GM18507 (cell line): ENCODE results near the gene SLC38A8.

Source experiments
- DNase-seq: peaks from one replicate; pipeline ENCODE4 v3.0.0; 2011; ENCODE audit warnings: low read depth; ENCODE audit not compliant: insufficient read length; ENCODE audit errors: extremely low spot score
- FAIRE-seq: peaks from 2 replicates; lab custom pipeline; 2011; peaks lifted over from hg19 to GRCh38; lab: Jason Lieb, UNC

The SLC38A8 gene

DNA sequence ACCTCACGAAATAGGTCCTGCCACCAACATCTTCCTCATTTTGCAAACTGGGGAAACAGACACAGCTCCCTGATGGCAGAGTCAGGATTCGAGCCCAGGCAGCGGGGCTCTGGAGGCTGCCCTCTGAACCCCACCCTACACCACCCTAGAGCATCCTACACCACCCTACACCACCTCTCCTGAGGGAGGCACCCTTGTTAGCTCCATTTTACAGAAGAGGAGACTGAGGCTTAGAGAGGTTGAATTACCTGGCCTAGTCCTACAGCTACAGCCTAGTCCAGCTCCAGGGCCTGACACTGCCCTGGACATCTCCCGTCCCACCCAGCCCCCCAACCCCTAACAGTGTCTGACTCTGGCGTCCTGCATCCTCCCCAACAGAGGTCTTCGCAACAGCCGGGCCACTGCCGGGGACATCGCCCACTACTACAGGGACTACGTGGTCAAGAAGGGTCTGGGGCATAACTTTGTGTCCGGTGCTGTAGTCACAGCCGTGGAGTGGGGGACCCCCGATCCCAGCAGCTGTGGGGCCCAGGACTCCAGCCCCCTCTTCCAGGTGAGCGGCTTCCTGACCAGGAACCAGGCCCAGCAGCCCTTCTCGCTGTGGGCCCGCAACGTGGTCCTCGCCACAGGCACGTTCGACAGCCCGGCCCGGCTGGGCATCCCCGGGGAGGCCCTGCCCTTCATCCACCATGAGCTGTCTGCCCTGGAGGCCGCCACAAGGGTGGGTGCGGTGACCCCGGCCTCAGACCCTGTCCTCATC lies 77.7 kb downstream of the SLC38A8 start:
- FAIRE-seq, result no peak

DNA sequence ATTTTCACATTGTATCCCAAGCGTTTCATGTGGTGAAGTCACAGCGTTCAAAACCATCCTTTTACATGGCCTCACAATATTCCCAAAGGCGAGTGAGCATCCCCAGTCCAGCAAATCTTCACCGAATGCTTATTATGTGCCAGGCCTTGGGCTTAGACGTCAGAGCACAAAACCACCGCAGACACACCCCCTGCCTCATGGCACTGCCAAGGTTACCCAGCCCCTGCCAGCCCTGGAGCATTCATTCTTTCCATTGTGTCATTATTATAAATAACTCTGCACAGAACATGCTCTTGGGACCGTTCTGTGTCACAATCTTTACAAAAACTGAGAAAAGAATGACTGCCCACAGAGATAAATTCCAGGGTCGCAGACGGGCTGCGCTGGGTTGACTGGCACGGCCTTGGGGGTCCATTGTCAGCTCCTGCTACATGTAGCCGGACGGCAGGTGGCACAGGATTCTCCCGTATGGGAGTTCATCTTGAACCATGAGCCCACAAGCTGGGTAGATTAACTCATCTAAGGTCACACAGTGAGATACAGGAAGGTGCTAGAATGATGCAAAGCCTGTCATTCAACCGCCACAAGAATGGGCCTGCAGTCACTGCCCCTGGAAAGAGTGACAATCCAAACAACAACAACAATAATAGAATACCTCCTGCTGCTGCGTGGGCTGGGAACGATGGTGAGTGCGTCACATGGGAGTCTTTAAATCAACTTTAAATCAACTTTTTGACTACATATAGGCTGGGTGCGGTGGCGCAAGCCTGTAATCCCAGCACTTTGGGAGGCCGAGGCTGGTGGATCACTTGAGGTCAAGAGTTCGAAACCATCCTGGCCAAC lies 79.1 kb downstream of the SLC38A8 start:
- DNase-seq (no peak), FAIRE-seq (no peak)

More for the DNA sequence above, 77.7 kb downstream of the SLC38A8 start:
- no peak for DNase-seq

DNA sequence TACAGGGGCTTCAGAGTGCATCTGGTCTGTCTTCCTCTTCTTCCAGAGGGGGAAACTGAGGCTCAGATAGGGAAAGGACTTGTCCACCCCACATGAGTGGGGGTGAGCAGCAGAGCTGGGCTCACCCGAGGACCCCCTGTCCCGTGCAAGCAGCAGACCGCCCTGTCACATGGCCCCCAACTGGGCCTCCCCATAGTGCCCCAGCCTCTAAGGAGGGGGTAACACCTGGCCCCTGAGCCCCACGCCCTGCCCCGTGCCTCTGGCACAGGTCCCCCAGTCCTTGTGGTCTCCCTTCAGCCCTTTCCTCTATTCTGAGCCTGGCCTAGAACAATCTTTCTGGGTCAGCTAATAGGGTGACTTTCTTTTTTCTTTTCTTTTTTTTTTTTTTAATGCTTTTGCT lies 81.0 kb downstream of the SLC38A8 start:
- no peak for FAIRE-seq

DNA sequence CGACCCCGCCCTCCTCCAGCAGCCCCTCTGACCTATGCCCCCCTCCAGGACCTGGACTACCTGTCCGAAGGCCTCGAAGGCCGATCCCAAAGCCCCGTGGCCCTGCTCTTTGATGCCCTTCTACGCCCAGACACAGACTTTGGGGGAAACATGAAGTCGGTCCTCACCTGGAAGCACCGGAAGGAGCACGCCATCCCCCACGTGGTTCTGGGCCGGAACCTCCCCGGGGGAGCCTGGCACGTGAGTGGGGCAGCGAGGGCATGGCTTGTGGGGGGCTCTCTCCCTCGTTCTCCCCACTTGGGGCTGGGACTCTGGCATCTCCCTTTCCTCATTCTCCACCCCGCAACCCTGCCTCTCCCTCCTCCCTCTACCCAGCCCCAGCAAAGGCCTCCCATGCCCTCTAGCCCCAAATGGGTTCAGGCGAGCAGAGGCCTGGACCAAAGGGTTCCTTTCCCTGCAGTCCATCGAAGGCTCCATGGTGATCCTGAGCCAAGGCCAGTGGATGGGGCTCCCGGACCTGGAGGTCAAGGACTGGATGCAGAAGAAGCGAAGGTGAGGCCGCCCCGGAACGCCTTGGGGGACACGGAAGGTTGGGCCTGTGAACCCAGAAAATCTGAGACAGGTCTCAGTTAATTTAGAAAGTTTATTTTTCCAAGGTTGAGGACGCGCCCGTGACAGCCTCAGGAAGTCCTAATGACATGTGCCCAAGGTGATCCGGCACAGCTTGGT lies 81.9 kb downstream of the SLC38A8 start:
- DNase-seq (no peak), FAIRE-seq (no peak)

More for the DNA sequence above, 81.0 kb downstream of the SLC38A8 start:
- DNase-seq, result no peak
